K562 (cell line): ENCODE measurements around the gene PPCDC. TPM values are rescaled to one million over a fixed set of nuclear protein-coding genes. Genes with fewer than 3 reads are reported as not detected.

Experiments used
- ARID1B ChIP-seq: fragments of 450-650 bp; IDR thresholded peaks from 2 replicates; pipeline ENCODE4 v1.6.1; 2016; ENCODE audit warnings: antibody characterized with exemption, mild to moderate bottlenecking, inconsistent platforms
- ATF4 ChIP-seq: fragments of 450-650 bp; formaldehyde crosslinking; IDR thresholded peaks from 2 replicates; pipeline ENCODE4 v1.4.0; 2022; ENCODE audit warnings: mild to moderate bottlenecking, moderate library complexity
- KLF13 ChIP-seq: fragments of 450-650 bp; IDR thresholded peaks from 2 replicates; pipeline ENCODE4 v1.6.1; 2016; ENCODE audit warnings: missing genetic modification characterization, low read depth, mild to moderate bottlenecking, missing compliant biosample characterization, moderate library complexity, borderline replicate concordance
- NFIX ChIP-seq: fragments of 250-450 bp; sonication (Bioruptor Pico); IDR thresholded peaks from 2 replicates; pipeline ENCODE4 v1.4.0; 2020; ENCODE audit warnings: low read depth, mild to moderate bottlenecking, moderate library complexity
- RBM39 ChIP-seq: fragments of 200-400 bp; formaldehyde crosslinking; optimal IDR thresholded peaks from 2 replicates; pipeline ENCODE3; 2018; ENCODE audit warnings: low read depth, low read length
- STAT6 ChIP-seq: sonication (generic); formaldehyde crosslinking; IDR thresholded peaks from 2 replicates; pipeline ENCODE4 v1.8.1; 2023; ENCODE audit warnings: mild to moderate bottlenecking, missing genetic modification reagents
- THAP7 ChIP-seq: fragments of 250-450 bp; sonication (Bioruptor Pico); IDR thresholded peaks from 2 replicates; pipeline ENCODE4 v1.5.0; 2021
- ZNF280A ChIP-seq: fragments of 450-650 bp; IDR thresholded peaks from 2 replicates; pipeline ENCODE4 v1.6.1; 2018; ENCODE audit warnings: mild to moderate bottlenecking, low read depth; ENCODE audit not compliant: partially characterized antibody
- ZNF518B ChIP-seq: fragments of 250-450 bp; sonication (Bioruptor Pico); IDR thresholded peaks from 2 replicates; pipeline ENCODE4 v1.5.0; 2021; ENCODE audit warnings: mild to moderate bottlenecking, moderate library complexity
- ZNF584 ChIP-seq: fragments of 200-800 bp; sonication (Bioruptor generic); IDR thresholded peaks from 2 replicates; pipeline ENCODE4 v1.6.1; 2016; ENCODE audit warnings: low read depth, mild to moderate bottlenecking, missing genetic modification characterization, missing compliant biosample characterization
- polyA plus RNA-seq, 8 experiments: library from polyadenylated mRNA; depleted of rRNA in 4 of 8; stranded (reverse) in 5 of 8; unstranded in 3 of 8; fragments of >200 nt; fragmentation: Nextera tagmentation in 2 of 8; fragmentation: Illumina TruSeq in 1 of 8; extraction: Ambion mirVana in 2 of 8; extraction: Trizol in 1 of 8; gene quantifications; 2 replicates each; pipeline versions ENCODE4 v1.2.1 to v1.2.3, GENCODE V29; 2011 to 2014; ENCODE audit warnings: inconsistent platforms in 1 of 8, missing spikeins in 1 of 8
- total RNA-seq, 7 experiments: library from RNA; depleted of rRNA in 6 of 7; stranded (reverse); fragments of >200 nt in 6 of 7; fragmentation: Illumina TruSeq in 2 of 7; extraction: Trizol in 2 of 7; gene quantifications; 2 replicates each; pipeline versions ENCODE4 v1.2.1 to v1.2.3, GENCODE V29; 2011 to 2021; ENCODE audit warnings: low replicate concordance in 1 of 7
- TF ChIP-seq, protein P1 (sequence below): fragments of 250-450 bp; sonication (Bioruptor Pico); IDR thresholded peaks from 2 replicates; pipeline ENCODE4 v1.4.0; 2020; ENCODE audit warnings: mild to moderate bottlenecking, moderate library complexity

PPCDC gene
- total and polyA plus RNA-seq, 9 of the 15 experiments (the other 6 are each of a cell fraction or from before 2014, with no cell fraction given) = 10.9 to 53.6 (median 16.7) TPM

DNA sequence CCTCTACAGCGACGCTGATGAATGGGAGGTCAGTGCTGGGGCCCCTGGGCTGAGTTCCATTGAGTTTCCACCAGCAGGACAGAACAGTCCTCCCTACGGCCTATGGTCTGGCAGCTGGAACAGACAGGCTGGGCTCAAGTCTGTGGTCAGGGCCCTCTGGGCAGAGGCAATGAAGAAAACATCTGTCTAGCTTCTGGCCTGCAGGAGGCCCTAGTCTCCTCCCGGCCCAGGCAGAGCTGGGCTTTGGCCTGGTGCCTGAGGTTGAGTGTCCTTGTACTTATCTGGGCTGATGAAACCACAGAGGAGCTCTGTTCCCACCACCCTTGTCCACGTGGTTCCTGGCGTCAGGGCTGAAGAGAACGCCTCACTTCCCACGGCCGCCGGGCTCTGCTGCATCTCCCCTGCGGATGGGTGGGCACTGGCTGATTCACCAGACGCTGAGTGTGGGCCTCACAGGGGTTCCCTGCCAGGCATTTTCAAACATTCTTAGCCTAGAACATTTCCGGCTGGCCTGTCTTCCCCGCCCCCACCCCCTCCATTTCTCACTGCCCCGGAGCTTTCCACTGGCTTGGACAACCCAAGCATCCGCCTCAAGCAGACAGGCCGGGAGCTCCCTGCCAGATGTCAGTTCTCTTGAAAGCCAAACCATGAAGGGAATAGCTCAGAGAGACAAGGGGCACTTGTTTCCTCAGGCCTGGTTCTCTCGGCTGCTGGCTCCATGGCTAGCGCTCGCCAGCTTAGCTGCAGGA is 20.3 kb downstream of the PPCDC start (continued):
- TF ChIP-seq ZNF518B (CRISPR knock-in tag) (no peak), ZNF584 (CRISPR knock-in tag) (peak; percentile 84; the same call in 1 of the 2 replicates), RBM39 (no peak), ATF4 (peak; percentile 89), NFIX (no peak), THAP7 (CRISPR knock-in tag) (no peak), KLF13 (tag) (no peak; the same call in 1 of the 2 replicates), ZNF280A (no peak), ARID1B (peak; percentile 41), STAT6 (CRISPR knock-in tag) (peak; percentile 66; the same call in 1 of the 2 replicates)
- TF ChIP-seq, protein P1, sequence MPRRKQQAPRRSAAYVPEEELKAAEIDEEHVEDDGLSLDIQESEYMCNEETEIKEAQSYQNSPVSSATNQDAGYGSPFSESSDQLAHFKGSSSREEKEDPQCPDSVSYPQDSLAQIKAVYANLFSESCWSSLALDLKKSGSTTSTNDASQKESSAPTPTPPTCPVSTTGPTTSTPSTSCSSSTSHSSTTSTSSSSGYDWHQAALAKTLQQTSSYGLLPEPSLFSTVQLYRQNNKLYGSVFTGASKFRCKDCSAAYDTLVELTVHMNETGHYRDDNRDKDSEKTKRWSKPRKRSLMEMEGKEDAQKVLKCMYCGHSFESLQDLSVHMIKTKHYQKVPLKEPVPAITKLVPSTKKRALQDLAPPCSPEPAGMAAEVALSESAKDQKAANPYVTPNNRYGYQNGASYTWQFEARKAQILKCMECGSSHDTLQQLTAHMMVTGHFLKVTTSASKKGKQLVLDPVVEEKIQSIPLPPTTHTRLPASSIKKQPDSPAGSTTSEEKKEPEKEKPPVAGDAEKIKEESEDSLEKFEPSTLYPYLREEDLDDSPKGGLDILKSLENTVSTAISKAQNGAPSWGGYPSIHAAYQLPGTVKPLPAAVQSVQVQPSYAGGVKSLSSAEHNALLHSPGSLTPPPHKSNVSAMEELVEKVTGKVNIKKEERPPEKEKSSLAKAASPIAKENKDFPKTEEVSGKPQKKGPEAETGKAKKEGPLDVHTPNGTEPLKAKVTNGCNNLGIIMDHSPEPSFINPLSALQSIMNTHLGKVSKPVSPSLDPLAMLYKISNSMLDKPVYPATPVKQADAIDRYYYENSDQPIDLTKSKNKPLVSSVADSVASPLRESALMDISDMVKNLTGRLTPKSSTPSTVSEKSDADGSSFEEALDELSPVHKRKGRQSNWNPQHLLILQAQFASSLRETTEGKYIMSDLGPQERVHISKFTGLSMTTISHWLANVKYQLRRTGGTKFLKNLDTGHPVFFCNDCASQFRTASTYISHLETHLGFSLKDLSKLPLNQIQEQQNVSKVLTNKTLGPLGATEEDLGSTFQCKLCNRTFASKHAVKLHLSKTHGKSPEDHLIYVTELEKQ (CRISPR knock-in tag) = 0 out of 2 replicates have a peak, but pooled peaks have one; percentile 2
